HG03460 (cell line): ENCODE measurements around the gene PPP1R16B.
A peak's percentile ranks its signal among the peaks of the same experiment; 100 is the strongest.
"Not testable (repeated sequence)": the region's sequence is repeated elsewhere in the genome, so short reads cannot be mapped to it uniquely, and the experiment has no call there.

Source experiments
- ATAC-seq: cut with Tn5 transposase; IDR thresholded peaks from one replicate; pipeline ENCODE4 v1.9.1; 2021; ENCODE audit not compliant: unreplicated experiment

PPP1R16B gene

GRCh38 chr20:38791291-38791690 lies 14.2 kb upstream of the PPP1R16B start:
- ATAC-seq = no peak

- no peak for ATAC-seq
Measured at GRCh38 chr20:38791940-38792339, 13.6 kb upstream of the PPP1R16B start.

DNA sequence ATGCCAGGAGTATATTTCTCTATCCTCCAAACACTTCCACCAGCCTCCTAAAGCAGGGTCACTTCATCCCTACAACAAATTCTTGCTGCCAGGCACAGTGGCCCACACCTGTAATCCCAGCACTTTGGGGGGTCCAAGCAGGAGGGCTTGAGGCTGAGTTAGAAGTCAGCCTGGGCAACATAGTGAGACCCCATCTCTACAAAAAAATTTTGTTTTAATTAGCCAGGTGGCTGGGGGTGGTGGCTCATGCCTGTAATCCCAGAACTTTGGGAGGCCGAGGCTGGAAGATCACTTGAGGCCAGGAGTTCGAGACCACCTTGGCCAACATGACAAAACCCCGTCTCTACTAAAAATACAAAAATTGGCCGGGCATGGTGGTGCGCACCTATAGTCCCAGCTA lies 11.4 kb upstream of the PPP1R16B start:
- not testable (repeated sequence) for ATAC-seq

DNA sequence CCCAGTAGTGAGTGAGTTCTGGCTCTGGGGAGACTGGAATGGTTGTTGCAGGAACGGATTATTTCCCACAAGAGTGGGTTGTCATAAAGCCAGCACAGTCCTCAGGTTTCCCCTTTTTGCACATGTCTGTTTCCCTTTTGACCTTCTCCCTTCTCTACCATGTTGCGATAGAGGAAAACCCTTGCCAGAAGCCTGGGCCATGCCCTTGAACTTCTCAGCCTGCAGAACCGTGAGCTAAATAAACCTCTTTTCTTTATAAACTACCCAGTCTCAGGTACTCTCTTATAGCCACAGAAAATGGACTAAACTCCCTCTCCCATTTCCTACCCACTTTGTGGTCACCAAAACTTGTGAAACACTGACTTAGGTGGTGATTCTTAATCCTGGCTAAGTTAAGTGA lies 7.2 kb upstream of the PPP1R16B start:
- ATAC-seq = no peak

DNA sequence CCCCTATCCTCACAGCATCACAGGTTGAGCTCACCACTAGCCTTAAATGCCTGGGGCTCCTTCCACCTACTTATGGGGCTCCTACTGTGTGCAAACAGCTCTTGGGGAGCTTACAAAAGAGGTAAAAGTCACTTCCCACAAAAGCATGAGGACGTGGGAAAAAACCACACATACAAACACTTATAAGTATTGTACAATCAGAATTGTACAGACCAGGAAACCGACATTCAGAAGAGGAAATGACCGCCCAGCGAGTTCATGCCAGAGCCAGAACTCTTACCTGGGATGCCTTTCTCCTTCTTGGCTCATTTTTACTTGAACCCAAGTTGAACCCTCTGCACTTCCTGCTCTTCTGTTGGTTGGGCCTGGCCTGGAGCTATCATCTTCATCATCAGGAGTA lies 6.3 kb upstream of the PPP1R16B start:
- no peak for ATAC-seq

DNA sequence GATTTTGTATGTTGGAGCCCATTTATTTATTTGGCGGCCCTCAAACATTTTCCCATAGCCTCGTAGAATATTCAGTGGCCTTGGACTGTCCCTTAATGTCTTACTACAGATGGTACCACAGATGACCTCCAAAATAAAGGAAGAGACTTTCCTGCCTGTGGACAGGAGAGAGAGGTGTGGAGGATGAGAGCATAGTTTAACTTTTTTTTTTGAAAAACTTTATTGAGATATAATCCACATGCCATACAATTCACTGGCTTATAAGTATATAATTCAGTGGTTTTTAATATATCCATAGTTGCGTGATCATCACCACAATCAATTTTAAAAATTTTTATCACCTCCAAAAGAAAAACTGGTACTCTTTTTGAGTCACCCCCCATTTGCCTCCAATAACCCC lies 4.6 kb upstream of the PPP1R16B start:
- no peak for ATAC-seq

- ATAC-seq = no peak
Measured at GRCh38 chr20:38804221-38804620, 1.3 kb upstream of the PPP1R16B start.

- peak; percentile 41 for ATAC-seq
Measured at GRCh38 chr20:38804682-38805501, 605 bp upstream of the PPP1R16B start.

DNA sequence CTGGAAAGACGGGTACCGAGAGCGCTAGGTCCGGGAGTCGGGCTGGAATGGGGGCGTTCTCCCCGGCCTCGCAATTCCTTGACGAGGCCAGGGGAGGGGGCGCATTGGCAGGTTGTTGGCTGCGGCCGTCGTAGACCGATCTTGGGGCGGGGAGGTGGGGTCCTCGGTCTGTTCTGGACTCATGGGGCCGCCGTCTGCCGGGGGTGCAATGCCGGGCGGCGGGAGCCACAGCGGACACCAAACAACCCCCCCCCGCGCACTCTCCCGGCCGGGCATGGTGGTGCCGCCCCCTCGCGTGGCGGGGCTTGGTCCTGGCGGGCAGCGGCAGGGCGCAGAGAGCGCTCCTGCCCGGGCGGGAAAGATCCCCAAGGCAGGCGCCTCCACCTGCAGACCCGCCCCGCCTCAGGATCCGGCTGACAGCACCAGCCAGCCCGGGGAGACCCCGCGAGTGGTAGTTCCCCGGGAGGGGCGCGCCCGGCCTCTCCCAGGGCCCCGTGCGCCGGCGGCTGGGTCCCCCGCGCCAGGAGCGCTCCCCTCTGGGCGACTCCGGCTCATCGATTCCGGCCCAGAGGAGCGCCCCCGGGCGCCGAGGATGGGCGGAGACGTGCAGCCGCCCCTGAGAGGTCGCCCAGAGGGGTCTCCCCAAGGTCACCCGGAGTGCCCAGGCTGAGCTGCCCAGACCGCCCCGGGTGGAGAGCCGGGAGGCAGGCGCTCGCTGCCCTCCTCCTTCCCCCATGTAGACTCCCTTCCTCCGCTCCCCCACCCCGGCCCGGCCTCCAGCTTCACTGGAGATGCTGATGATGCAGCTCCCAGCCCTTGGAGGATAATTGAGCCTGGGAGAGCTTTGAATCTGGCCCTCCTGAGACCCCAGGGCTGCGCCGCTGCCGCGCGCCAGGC lies 709 bp downstream of the PPP1R16B start:
- ATAC-seq = no peak

DNA sequence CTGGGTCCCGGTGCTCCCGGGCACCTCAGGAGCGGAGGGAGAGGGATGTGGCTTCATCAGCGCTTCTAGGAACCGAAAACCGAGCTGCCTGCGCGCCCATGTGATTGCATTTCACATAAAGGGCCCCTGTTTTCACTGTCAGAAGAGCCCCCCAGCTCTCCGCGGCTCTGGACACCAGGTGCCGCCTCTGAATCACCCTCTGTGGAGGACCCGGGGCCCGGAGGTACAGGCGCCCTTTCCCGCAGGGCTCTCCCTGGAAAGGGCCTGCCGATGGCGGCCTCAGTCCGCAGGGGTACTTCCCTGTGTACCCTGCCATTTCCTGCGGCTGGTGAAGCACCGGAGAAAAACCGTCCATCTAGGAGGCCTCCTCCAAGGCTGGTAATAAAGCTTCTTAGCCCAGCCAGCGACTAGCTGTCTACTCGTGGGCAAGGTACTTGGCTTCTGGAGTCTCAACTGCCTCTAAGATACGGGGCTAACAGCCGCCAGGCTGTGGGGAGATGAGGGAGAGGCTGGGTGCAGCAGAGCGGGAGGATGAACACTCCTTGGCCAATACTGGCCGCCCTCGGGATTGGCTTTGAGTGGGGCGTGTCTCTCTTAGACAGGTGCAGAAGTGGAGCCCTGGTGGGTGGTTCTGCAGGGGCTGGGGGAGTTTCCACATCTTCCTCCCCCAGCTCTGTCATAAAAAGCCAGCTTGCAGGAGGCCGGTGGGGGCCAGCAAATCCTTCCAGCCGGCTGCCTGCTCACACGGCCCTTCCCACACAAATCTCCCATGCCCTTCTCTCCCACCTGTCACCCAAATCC lies 1.6 kb downstream of the PPP1R16B start:
- ATAC-seq = no peak

DNA sequence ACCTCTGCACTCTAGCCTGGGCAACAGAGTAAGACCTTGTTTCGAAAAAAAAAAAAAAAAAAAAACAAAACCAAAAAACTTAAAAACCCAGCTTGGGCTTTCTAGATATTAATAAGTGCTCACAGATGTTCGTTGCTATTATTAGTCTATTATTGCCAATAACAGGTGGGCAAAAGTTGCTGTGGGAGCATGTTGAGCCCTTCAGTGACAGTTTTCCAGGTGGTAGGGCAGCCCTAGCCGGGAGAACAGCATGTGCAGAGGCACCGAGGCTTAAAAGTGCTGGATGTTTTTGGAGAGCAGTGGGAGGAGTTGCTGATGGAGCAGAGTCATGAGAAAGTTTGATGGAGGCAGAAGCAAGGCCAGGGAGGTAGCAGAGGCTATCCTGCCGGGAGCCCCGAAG lies 4.4 kb downstream of the PPP1R16B start:
- no peak for ATAC-seq

DNA sequence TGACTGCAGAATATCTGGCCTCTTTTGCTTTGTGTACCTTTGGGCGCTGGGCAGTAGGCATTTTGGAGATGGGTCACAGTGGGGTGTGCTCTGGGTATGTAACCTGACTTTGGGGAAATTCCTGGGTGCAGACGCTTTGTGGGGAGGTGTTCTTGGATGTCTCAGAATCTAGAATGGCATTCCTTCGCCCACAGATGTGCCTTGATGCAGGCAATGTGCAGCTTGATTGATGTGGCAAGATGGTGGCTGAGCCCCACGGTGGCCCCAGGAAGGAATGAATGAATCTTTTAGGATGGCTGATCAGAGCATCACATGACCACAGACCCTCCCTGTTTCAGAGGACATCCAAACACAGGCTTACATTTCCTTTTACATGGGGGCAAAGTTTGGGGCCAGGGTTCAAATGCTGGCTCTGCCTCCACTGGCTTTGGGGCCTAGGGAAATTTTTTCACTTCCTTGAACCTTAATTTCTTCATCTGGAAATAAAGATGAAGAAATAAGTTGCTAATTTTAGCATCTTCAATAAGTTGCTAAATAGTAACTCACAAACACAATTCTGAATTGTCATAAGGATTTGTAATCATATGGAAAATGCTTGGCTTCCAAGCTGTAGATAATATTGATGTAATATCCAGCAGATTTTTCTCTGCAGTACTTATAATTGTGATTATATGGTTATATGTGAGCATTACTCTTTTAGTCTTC lies 5.6 kb downstream of the PPP1R16B start:
- ATAC-seq = no peak

GRCh38 chr20:38811769-38812168 lies 6.3 kb downstream of the PPP1R16B start:
- ATAC-seq = no peak

DNA sequence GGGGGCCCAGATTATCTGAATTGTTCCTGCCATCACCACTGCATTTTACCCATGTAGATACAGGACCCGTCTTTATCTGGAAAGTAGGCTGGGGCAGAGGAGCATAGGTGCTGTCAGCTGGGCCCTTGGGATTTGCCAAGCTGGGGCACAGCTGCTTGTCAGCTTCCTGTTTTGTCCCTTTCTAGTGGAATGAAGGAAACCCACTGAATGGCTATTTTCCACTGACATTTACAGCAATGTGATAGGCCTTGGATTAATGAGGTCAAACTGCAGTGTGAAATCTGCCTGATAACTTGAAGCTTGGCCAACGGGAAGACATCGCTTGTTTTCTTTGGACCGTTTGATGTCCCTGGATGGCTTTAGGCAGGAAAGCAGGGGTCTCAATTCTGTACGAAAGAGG lies 6.7 kb downstream of the PPP1R16B start:
- ATAC-seq = no peak

- no peak for ATAC-seq
Measured at GRCh38 chr20:38812709-38813573, 7.4 kb downstream of the PPP1R16B start.

GRCh38 chr20:38813574-38813962 lies 8.1 kb downstream of the PPP1R16B start:
- not testable (repeated sequence) for ATAC-seq

DNA sequence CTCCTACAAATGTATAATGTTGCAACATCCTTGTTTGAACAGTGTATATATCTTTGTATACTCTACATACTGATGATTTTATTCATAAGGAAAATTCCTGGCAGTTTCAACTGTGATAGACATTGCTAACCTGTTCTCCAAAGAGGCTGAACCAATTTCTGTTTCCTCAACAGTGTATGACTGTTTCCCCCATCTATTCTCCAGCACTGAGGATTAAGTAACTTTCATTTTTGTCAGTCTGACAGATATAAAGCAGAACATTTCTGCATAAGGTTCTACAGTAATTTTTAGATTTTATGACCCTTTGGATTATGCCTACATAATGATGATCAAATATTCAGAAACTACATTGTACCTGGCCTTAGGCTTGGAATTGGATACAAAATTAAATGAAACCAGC lies 9.9 kb downstream of the PPP1R16B start:
- no peak for ATAC-seq

- no peak for ATAC-seq
Measured at GRCh38 chr20:38818113-38819065, 12.9 kb downstream of the PPP1R16B start.

DNA sequence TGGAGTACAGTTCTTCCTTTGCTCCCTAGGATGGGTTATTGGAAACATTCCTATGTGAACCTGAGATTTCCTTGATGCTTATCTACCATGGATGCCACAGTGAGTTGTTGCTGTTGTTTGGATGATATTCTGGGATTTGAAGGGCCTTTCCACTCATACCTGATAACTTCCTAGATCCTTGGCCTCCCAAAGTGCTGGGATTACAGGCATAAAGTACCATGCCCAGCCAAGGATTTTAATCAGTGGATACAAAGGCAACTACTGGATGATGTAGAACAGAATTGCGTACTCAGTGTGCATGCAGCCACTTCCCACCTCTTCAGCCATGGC lies 20.0 kb downstream of the PPP1R16B start:
- ATAC-seq = no peak
